ENCODE data around the gene OR9A4. TPM values are rescaled to one million over a fixed set of nuclear protein-coding genes. Genes with fewer than 3 reads are reported as not detected.

OR9A4 gene
- total and polyA plus RNA-seq, 5 donors from 2014 or later = not detected

DNA sequence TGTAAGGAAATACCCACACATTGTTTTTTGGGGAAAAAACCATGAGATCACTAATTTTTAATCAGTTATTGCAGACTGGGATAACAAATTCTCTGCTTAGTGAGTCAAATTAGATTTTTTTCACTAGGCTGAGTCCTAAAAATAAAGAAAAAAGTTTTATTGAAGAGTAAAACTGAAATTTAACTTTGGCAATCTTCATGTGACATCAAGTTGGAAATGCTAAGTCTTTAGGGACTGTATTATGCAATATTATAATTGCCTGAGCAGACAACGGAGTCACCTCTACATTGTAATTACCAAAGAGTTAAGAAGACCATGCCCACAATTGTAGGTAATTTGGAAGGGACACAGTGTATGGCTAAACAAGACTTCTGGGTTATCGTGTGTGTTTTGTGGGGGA lies 32.8 kb downstream of the OR9A4 start:
- Histone ChIP-seq H3K36me3 (ENCODE audit: control insufficient read depth, insufficient read depth, low read length) (no peaks in the 10 kb centered on the region), H3K4me1 (ENCODE audit: control insufficient read depth, insufficient read depth, low read length, poor library complexity, severe bottlenecking) (no peaks in the 10 kb centered on the region), H3K9me3 (ENCODE audit: control insufficient read depth in 2 of 2, low read length in 2 of 2) (no peaks in the 10 kb centered on the region), H3K4me3 (ENCODE audit: low read depth, low read length) (no peak overlapping the region), H3K27ac (ENCODE audit: insufficient read depth, low read length, poor library complexity, severe bottlenecking) (no peak overlapping the region), H3K27me3 (ENCODE audit: control insufficient read depth, insufficient read depth, low read length) (no peaks in the 10 kb centered on the region)
- ATAC-seq (ENCODE audit: low read depth in 2 of 2) (no peak), DNase-seq (no peak)
- Mint-ChIP-seq H3K9me3 (peaks cover 0 to 5% (median 0%) of the 10 kb centered on the region in 7 donors), H3K4me3 (no peak overlapping the region), H3K27me3 (no peaks in the 10 kb centered on the region), H3K27ac (no peak overlapping the region), H3K36me3 (no peaks in the 10 kb centered on the region), H3K4me1 (no peaks in the 10 kb centered on the region)

DNA sequence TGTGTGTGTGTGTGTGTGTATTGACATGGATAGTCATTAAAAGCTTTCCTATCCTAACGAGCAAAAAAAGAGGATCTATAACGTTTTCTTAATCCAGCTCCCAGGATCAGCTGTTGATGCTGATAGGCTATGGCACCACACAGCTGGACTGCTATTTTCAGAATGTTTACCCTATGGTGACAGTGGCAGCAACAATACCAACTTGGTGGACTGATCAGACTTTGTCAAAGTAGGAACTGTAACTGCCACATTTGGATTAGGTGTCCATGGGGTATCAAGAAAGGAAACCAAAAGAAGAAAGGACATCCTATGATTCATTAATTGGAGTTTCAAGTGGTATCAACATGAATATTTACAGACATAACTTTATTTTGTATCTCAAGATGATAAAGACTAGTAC lies 33.3 kb downstream of the OR9A4 start:
- no peaks in the 10 kb centered on the region for H3K36me3 ChIP-seq (ENCODE audit: control insufficient read depth, insufficient read depth, low read length)
- H3K4me1 Mint-ChIP-seq = no peaks in the 10 kb centered on the region
- no peaks in the 10 kb centered on the region for H3K27me3 Mint-ChIP-seq
- no peak overlapping the region for H3K27ac Mint-ChIP-seq
- no peaks in the 10 kb centered on the region for H3K27me3 ChIP-seq (ENCODE audit: control insufficient read depth, insufficient read depth, low read length)
- H3K4me3 Mint-ChIP-seq = no peak overlapping the region
- no peaks in the 10 kb centered on the region for H3K4me1 ChIP-seq (ENCODE audit: control insufficient read depth, insufficient read depth, low read length, poor library complexity, severe bottlenecking)
- no peaks in the 10 kb centered on the region for H3K36me3 Mint-ChIP-seq
- H3K27ac ChIP-seq (ENCODE audit: insufficient read depth, low read length, poor library complexity, severe bottlenecking) = no peak overlapping the region
- peaks cover 0 to 5% (median 0%) of the 10 kb centered on the region in 7 donors for H3K9me3 Mint-ChIP-seq
- ATAC-seq (ENCODE audit: low read depth in 2 of 2) (no peak), DNase-seq (no peak)
- no peak overlapping the region for H3K4me3 ChIP-seq (ENCODE audit: low read depth, low read length)
- H3K9me3 ChIP-seq (ENCODE audit: control insufficient read depth in 2 of 2, low read length in 2 of 2) = no peaks in the 10 kb centered on the region

DNA sequence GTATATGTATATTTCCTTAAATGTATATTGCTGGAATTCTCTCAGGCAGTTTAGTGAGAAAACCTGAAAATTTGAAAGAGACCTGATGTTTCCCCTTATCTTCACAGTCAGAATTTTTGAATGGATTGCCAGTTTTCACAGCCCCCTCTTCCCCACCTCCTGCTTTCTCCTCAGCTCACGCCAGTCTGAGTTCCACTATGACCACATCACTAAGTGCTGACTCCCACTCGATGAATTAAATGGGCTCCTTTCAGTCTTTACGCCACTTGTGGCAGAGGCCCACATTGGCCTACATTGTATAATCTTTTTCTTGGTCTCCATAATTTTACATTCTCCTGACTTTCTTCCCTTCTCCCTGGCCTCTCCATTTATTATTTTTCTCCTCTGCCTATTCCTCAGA lies 33.7 kb downstream of the OR9A4 start:
- H3K4me1 Mint-ChIP-seq = no peaks in the 10 kb centered on the region
- no peak overlapping the region for H3K4me3 Mint-ChIP-seq
- no peak overlapping the region for H3K27ac ChIP-seq (ENCODE audit: insufficient read depth, low read length, poor library complexity, severe bottlenecking)

DNA sequence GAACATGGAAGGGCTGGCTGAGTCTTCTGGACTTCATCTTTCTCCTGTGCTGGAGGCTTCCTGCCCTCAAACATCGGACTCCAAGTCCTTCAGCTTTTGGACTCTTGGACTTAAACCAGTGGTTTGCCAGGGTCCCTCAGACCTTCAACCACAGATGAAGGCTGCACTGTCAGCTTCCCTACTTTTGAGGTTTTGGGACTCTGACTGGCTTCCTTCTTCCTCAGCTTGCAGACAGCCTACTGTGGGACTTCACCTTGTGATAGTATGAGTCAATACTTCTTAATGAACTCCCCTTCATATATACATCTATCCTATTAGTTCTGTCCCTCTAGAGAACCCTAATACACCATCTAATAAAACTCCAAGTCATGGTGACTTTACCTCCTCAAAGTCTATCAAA lies 34.6 kb downstream of the OR9A4 start:
- H3K36me3 ChIP-seq (ENCODE audit: control insufficient read depth, insufficient read depth, low read length) = no peaks in the 10 kb centered on the region
- H3K4me1 ChIP-seq (ENCODE audit: control insufficient read depth, insufficient read depth, low read length, poor library complexity, severe bottlenecking) = no peaks in the 10 kb centered on the region
- H3K27ac ChIP-seq (ENCODE audit: insufficient read depth, low read length, poor library complexity, severe bottlenecking) = no peak overlapping the region
- H3K4me3 ChIP-seq (ENCODE audit: low read depth, low read length) = no peak overlapping the region
- Mint-ChIP-seq H3K36me3 (no peaks in the 10 kb centered on the region), H3K4me1 (no peaks in the 10 kb centered on the region), H3K4me3 (no peak overlapping the region), H3K9me3 (peaks cover 0 to 5% (median 0%) of the 10 kb centered on the region in 7 donors), H3K27ac (no peak overlapping the region), H3K27me3 (no peaks in the 10 kb centered on the region)
- DNase-seq (no peak), ATAC-seq (ENCODE audit: low read depth in 2 of 2) (no peak)
- no peaks in the 10 kb centered on the region for H3K9me3 ChIP-seq (ENCODE audit: control insufficient read depth in 2 of 2, low read length in 2 of 2)
- H3K27me3 ChIP-seq (ENCODE audit: control insufficient read depth, insufficient read depth, low read length) = no peaks in the 10 kb centered on the region

More for the DNA sequence above, 33.7 kb downstream of the OR9A4 start:
- Histone ChIP-seq H3K36me3 (ENCODE audit: control insufficient read depth, insufficient read depth, low read length) (no peaks in the 10 kb centered on the region), H3K4me3 (ENCODE audit: low read depth, low read length) (no peak overlapping the region), H3K27me3 (ENCODE audit: control insufficient read depth, insufficient read depth, low read length) (no peaks in the 10 kb centered on the region), H3K9me3 (ENCODE audit: control insufficient read depth in 2 of 2, low read length in 2 of 2) (no peaks in the 10 kb centered on the region), H3K4me1 (ENCODE audit: control insufficient read depth, insufficient read depth, low read length, poor library complexity, severe bottlenecking) (no peaks in the 10 kb centered on the region)
- Mint-ChIP-seq H3K27me3 (no peaks in the 10 kb centered on the region), H3K9me3 (peaks cover 0 to 5% (median 0%) of the 10 kb centered on the region in 7 donors), H3K36me3 (no peaks in the 10 kb centered on the region), H3K27ac (no peak overlapping the region)
- DNase-seq = no peak
- ATAC-seq (ENCODE audit: low read depth in 2 of 2) = no peak

DNA sequence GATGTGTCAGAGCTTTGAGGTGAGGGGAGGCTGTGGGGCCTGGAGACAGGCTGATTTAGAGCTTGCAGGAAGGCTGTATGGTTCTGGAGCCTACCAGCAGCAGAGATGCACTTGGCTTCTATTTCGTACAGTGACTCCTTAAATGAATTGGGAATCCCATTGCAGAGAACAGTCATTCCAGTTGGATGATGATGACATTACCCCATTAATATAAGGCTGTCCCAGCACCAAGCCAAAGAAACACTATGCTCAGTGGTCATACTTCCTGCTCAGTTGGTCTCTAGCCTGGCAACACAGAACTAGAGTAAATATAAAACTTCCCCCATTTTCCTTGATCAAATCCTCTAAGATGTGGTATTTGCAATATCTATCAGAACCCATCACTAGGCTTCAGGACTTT lies 36.3 kb downstream of the OR9A4 start:
- no peaks in the 10 kb centered on the region for H3K36me3 ChIP-seq (ENCODE audit: control insufficient read depth, insufficient read depth, low read length)
- no peak for DNase-seq
- H3K27me3 Mint-ChIP-seq = no peaks in the 10 kb centered on the region
- H3K4me3 ChIP-seq (ENCODE audit: low read depth, low read length) = no peak overlapping the region
- no peaks in the 10 kb centered on the region for H3K27me3 ChIP-seq (ENCODE audit: control insufficient read depth, insufficient read depth, low read length)
- no peak for ATAC-seq (ENCODE audit: low read depth in 2 of 2)
- H3K36me3 Mint-ChIP-seq = no peaks in the 10 kb centered on the region
- H3K4me1 ChIP-seq (ENCODE audit: control insufficient read depth, insufficient read depth, low read length, poor library complexity, severe bottlenecking) = no peaks in the 10 kb centered on the region
- H3K4me1 Mint-ChIP-seq = no peaks in the 10 kb centered on the region
- H3K9me3 Mint-ChIP-seq = peaks cover 0 to 5% (median 0%) of the 10 kb centered on the region in 7 donors
- no peak overlapping the region for H3K27ac Mint-ChIP-seq
- no peaks in the 10 kb centered on the region for H3K9me3 ChIP-seq (ENCODE audit: control insufficient read depth in 2 of 2, low read length in 2 of 2)
- H3K4me3 Mint-ChIP-seq = no peak overlapping the region
- H3K27ac ChIP-seq (ENCODE audit: insufficient read depth, low read length, poor library complexity, severe bottlenecking) = no peak overlapping the region

DNA sequence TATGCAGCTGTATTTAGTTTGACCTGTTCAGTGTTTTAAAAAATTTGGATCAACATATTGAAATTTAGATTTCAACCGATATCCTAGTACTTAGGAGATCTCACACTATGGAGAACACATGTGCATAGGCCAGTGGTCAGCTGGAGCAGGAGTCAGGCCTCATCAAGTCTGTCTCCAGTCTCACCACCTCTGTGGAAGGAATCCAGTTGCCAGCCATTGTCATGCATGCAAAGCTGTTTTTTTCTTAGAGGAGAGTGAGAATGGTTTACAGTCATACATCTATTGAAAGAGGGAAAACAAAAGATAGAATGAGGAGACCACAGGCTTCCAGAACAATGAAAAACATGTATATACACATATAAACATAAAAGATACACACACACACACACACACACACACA lies 38.1 kb downstream of the OR9A4 start:
- H3K36me3 Mint-ChIP-seq = no peaks in the 10 kb centered on the region
- Histone ChIP-seq H3K9me3 (ENCODE audit: control insufficient read depth in 2 of 2, low read length in 2 of 2) (no peaks in the 10 kb centered on the region), H3K27ac (ENCODE audit: insufficient read depth, low read length, poor library complexity, severe bottlenecking) (no peak overlapping the region), H3K36me3 (ENCODE audit: control insufficient read depth, insufficient read depth, low read length) (no peaks in the 10 kb centered on the region), H3K4me3 (ENCODE audit: low read depth, low read length) (no peak overlapping the region), H3K4me1 (ENCODE audit: control insufficient read depth, insufficient read depth, low read length, poor library complexity, severe bottlenecking) (no peaks in the 10 kb centered on the region), H3K27me3 (ENCODE audit: control insufficient read depth, insufficient read depth, low read length) (no peaks in the 10 kb centered on the region)
- H3K27me3 Mint-ChIP-seq = no peaks in the 10 kb centered on the region
- H3K9me3 Mint-ChIP-seq = peaks cover 0 to 3% (median 0%) of the 10 kb centered on the region in 7 donors
- no peak for DNase-seq
- no peaks in the 10 kb centered on the region for H3K4me1 Mint-ChIP-seq
- no peak overlapping the region for H3K27ac Mint-ChIP-seq
- no peak for ATAC-seq (ENCODE audit: low read depth in 2 of 2)
- no peak overlapping the region for H3K4me3 Mint-ChIP-seq

DNA sequence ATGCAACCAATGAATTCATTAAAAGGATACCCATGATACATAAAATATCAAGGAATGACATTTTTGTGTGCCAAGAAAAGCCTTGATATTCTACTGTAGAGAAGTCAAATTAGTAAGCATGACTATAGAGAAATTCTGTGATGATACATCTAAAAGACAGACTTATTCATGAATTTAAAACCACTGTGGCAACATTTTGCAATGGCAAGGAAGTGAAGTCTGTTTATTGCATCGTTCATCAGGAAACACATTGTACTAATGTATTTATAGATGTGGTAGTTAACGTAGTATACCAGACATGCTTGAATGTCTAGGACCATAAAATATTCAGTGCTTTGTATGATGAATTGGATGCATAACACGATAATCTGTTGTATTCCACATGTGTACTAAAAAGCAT lies 39.9 kb downstream of the OR9A4 start:
- DNase-seq = no peak
- no peak overlapping the region for H3K4me3 Mint-ChIP-seq

DNA sequence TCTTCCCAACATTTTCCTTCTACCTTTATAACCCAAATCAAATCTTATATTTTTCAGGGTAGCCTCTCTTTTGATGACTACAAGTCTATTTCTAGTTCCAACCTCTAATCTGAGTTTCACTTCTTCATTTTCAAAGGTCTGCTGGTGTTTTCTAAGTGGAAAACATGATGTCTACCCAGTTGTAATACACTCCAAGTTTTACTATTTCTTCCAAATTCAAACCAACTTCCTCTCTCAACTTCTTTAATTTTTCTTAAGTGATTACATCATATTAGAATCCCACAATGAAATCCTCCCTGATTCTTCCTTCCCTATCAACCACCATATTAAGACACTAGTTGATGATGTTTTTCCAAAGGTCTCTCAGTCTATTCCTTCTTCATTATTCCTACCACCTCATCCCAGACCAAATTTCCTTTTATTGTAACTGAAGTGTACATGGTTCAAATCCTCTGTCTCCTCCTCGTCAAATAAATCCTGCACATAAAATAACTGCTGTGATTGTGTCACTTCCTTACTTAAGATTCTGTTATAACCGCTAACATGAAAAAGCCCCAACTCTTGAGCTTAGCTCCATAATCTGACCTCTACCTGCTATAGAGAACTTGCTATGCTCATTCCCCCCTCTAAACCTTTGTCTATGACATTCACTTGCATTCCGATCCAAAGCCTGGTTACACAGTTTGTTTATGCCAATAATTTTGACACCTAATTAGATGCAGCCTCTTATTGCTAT lies 44.7 kb downstream of the OR9A4 start:
- H3K27me3 ChIP-seq (ENCODE audit: control insufficient read depth, insufficient read depth, low read length) = no peaks in the 10 kb centered on the region
- Mint-ChIP-seq H3K9me3 (peaks cover 0 to 6% (median 2%) of the 10 kb centered on the region in 7 donors), H3K27me3 (no peaks in the 10 kb centered on the region), H3K27ac (no peak overlapping the region), H3K36me3 (no peaks in the 10 kb centered on the region), H3K4me3 (no peak overlapping the region), H3K4me1 (peaks cover 0 to 9% (median 0%) of the 10 kb centered on the region in 4 donors)
- no peak for ATAC-seq (ENCODE audit: low read depth in 2 of 2)
- H3K9me3 ChIP-seq (ENCODE audit: control insufficient read depth in 2 of 2, low read length in 2 of 2) = no peaks in the 10 kb centered on the region
- no peaks in the 10 kb centered on the region for H3K36me3 ChIP-seq (ENCODE audit: control insufficient read depth, insufficient read depth, low read length)
- no peak for DNase-seq
- H3K4me3 ChIP-seq (ENCODE audit: low read depth, low read length) = no peak overlapping the region
- H3K27ac ChIP-seq (ENCODE audit: insufficient read depth, low read length, poor library complexity, severe bottlenecking) = no peak overlapping the region
- no peaks in the 10 kb centered on the region for H3K4me1 ChIP-seq (ENCODE audit: control insufficient read depth, insufficient read depth, low read length, poor library complexity, severe bottlenecking)

More for the DNA sequence above, 39.9 kb downstream of the OR9A4 start:
- no peak for ATAC-seq (ENCODE audit: low read depth in 2 of 2)
- H3K4me1 Mint-ChIP-seq = peaks cover 0 to 7% (median 0%) of the 10 kb centered on the region in 4 donors
- no peak overlapping the region for H3K27ac Mint-ChIP-seq
- Histone ChIP-seq H3K27me3 (ENCODE audit: control insufficient read depth, insufficient read depth, low read length) (no peaks in the 10 kb centered on the region), H3K36me3 (ENCODE audit: control insufficient read depth, insufficient read depth, low read length) (no peaks in the 10 kb centered on the region), H3K27ac (ENCODE audit: insufficient read depth, low read length, poor library complexity, severe bottlenecking) (no peak overlapping the region), H3K9me3 (ENCODE audit: control insufficient read depth in 2 of 2, low read length in 2 of 2) (no peaks in the 10 kb centered on the region), H3K4me3 (ENCODE audit: low read depth, low read length) (no peak overlapping the region), H3K4me1 (ENCODE audit: control insufficient read depth, insufficient read depth, low read length, poor library complexity, severe bottlenecking) (no peaks in the 10 kb centered on the region)
- H3K36me3 Mint-ChIP-seq = no peaks in the 10 kb centered on the region
- peaks cover 0 to 3% (median 0%) of the 10 kb centered on the region in 7 donors for H3K9me3 Mint-ChIP-seq
- H3K27me3 Mint-ChIP-seq = no peaks in the 10 kb centered on the region

All from CD4-positive, CD25-positive, alpha-beta regulatory T cell (primary cell).